ENCODE results near the gene OR2T2. TPM values are rescaled to one million over a fixed set of nuclear protein-coding genes. Genes with fewer than 3 reads are reported as not detected.

Gene OR2T2
- total and polyA plus RNA-seq, 2 of the 8 experiments (the other 6 are each of a cell fraction or from before 2014, with no cell fraction given) = not detected

DNA sequence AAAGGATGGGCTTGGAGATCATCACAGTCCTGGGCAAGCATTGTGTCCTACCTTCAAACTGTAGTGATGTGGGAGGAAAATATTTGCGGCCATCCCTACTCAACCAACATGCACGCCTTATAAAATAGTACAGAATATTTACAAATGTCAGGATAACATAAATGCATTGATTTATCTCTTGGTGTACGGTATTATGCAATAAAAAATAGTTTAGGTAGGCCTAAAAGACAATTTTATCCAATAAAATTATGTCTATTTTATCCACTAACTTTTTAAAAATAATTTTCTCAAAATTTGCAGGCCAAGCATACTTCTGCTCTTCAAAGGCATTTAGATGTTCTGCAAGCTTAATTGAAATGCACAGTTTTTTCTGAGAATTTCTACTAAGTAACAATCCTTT, 42.7 kb upstream of the OR2T2 start, which contains the start of gene OR2T1 (continued):
- TF ChIP-seq SP4 (IDR thresholded peaks at IDR 0.05; ENCODE audit: low read length) (no peak), SUZ12 (IDR thresholded peaks at IDR 0.05; ENCODE audit: low read length) (no peak), BACH1 (IDR thresholded peaks at IDR 0.05; ENCODE audit: low read length) (no peak), CHD1 (IDR thresholded peaks at IDR 0.05; ENCODE audit: low read depth, low read length) (no peak), KDM4A (IDR thresholded peaks at IDR 0.05; ENCODE audit: low read depth, low read length, severe bottlenecking) (no peak)

Measured in H1 (cell line).